GM21360 (cell line): ENCODE results near the gene MPPED1.

Experiments
- ATAC-seq: cut with Tn5 transposase; IDR thresholded peaks from one replicate; pipeline ENCODE4 v1.9.1; 2021; ENCODE audit warnings: mild to moderate bottlenecking, moderate library complexity; ENCODE audit not compliant: unreplicated experiment

The MPPED1 gene

GRCh38 chr22:43491177-43491576, 79.4 kb downstream of the MPPED1 start:
- ATAC-seq: no peak

GRCh38 chr22:43491737-43492136, 79.9 kb downstream of the MPPED1 start:
- no peak for ATAC-seq

GRCh38 chr22:43493297-43493696, 81.5 kb downstream of the MPPED1 start:
- no peak for ATAC-seq

GRCh38 chr22:43497956-43498855, 86.4 kb downstream of the MPPED1 start:
- ATAC-seq: no peak

GRCh38 chr22:43498856-43499253, 87.0 kb downstream of the MPPED1 start:
- no peak for ATAC-seq

- ATAC-seq: no peak
These were observed 89.3 kb downstream of the MPPED1 start for GRCh38 chr22:43500792-43501785.

GRCh38 chr22:43501878-43502277, 90.1 kb downstream of the MPPED1 start:
- ATAC-seq: no peak

GRCh38 chr22:43502306-43502874, 90.6 kb downstream of the MPPED1 start:
- ATAC-seq: no peak

GRCh38 chr22:43504068-43504467, 92.3 kb downstream of the MPPED1 start:
- ATAC-seq: no peak

GRCh38 chr22:43504666-43505261, 93.0 kb downstream of the MPPED1 start:
- no peak for ATAC-seq

- ATAC-seq: no peak
These were observed 93.6 kb downstream of the MPPED1 start for GRCh38 chr22:43505423-43505822.

- ATAC-seq: no peak
These were observed 94.1 kb downstream of the MPPED1 start for GRCh38 chr22:43505896-43506295.

GRCh38 chr22:43506487-43506886, 94.7 kb downstream of the MPPED1 start:
- no peak for ATAC-seq

GRCh38 chr22:43507235-43507634, 95.4 kb downstream of the MPPED1 start:
- ATAC-seq: no peak

GRCh38 chr22:43508489-43508888, 96.7 kb downstream of the MPPED1 start:
- no peak for ATAC-seq

- ATAC-seq: no peak
These were observed 97.5 kb downstream of the MPPED1 start for GRCh38 chr22:43509337-43509736.

- no peak for ATAC-seq
These were observed 98.7 kb downstream of the MPPED1 start for GRCh38 chr22:43510281-43511070.

- ATAC-seq: no peak
These were observed 99.6 kb downstream of the MPPED1 start for GRCh38 chr22:43511276-43511910.

GRCh38 chr22:43512279-43512678, 100.5 kb downstream of the MPPED1 start:
- ATAC-seq: no peak
